Gastroesophageal sphincter (tissue), 3 donors: ENCODE results near the gene KCNAB1.

ENCODE experiments used
- POLR2A ChIP-seq, 2 donors: fragments of 450-650 bp; IDR thresholded peaks; one replicate each; pipeline ENCODE4 v1.6.1; 2017; ENCODE audit warnings: antibody characterized with exemption in 2 of 2, mild to moderate bottlenecking in 2 of 2, moderate library complexity in 1 of 2
- TF ChIP-seq, protein P1 (sequence below), 4 experiments: fragments of 200-600 bp in 2 of 4; fragments of 450-650 bp in 2 of 4; sonication (generic) in 1 of 4; IDR thresholded peaks; one replicate each; pipeline ENCODE4 v1.5.1; 2017 to 2019; ENCODE audit warnings: antibody characterized with exemption in 4 of 4, mild to moderate bottlenecking in 2 of 4, moderate library complexity in 2 of 4

DNA sequence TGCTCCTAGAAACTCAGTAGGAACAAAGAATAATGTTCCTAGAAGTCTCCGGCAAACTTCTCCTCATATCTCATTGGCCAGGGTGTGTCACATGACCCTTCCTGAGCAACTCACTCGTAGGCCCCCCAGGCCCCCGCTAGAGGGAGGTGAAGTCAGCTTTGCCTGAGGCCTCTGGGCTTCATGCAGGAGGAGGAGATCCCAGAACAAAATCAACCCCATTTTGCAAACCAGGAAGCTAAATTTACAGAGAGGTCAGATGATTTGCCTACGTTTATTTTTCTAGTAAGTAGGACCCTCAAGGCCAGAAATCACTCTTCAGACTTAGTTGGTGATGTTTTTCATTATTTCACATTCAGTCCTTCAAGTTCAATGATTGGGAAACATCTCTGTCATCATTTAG is 335.5 kb downstream of the KCNAB1 start:
- TF ChIP-seq, protein P1, sequence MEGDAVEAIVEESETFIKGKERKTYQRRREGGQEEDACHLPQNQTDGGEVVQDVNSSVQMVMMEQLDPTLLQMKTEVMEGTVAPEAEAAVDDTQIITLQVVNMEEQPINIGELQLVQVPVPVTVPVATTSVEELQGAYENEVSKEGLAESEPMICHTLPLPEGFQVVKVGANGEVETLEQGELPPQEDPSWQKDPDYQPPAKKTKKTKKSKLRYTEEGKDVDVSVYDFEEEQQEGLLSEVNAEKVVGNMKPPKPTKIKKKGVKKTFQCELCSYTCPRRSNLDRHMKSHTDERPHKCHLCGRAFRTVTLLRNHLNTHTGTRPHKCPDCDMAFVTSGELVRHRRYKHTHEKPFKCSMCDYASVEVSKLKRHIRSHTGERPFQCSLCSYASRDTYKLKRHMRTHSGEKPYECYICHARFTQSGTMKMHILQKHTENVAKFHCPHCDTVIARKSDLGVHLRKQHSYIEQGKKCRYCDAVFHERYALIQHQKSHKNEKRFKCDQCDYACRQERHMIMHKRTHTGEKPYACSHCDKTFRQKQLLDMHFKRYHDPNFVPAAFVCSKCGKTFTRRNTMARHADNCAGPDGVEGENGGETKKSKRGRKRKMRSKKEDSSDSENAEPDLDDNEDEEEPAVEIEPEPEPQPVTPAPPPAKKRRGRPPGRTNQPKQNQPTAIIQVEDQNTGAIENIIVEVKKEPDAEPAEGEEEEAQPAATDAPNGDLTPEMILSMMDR (IDR thresholded peaks at IDR 0.05): no peak
- no peak for TF ChIP-seq POLR2A (IDR thresholded peaks at IDR 0.05)
